GM18870 (cell line): Measurements from ENCODE around the gene HAPLN3.

Source experiments
- ATAC-seq: cut with Tn5 transposase; IDR thresholded peaks from one replicate; pipeline ENCODE4 v1.9.1; 2021; ENCODE audit warnings: moderate library complexity; ENCODE audit not compliant: unreplicated experiment

Gene HAPLN3

DNA sequence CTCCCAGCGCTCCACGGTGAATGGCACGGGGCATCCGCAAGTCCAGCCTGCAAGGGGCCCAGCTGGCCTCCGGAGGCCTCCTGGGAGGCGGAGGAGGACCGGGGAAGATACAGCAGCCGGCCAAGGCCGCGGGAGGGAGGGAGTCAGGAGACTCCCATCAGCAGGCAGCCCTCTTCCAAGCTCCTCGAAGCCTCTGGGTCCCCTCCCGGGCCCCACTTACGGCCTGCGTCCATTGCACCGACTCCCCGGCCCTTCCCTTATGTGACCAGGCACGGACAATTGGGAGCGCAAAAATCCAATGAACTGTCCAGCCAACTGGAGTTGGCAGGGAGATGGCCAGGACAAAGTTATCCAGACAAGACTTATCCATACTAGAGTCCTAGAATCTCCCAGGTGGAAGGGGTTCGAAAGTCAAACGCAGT is 17.2 kb upstream of the HAPLN3 start:
- ATAC-seq = no peak

DNA sequence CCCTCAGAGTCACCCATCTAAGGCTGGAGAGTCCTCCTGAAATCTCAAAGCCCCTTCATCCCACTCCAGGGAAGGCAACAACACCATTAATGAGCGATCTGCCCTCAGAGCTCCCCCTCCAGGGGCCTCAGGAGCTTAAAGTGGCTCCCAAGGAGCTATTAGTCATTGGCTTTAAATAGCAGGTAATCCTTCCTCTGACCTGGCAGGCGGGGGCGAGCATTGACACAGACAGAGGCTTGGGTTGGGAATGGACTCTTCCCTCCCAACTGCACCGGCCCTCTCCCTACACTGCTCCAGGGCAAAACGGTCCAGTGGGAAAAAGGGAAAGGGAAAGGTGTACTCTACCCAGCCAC is 16.4 kb upstream of the HAPLN3 start:
- no peak for ATAC-seq

DNA sequence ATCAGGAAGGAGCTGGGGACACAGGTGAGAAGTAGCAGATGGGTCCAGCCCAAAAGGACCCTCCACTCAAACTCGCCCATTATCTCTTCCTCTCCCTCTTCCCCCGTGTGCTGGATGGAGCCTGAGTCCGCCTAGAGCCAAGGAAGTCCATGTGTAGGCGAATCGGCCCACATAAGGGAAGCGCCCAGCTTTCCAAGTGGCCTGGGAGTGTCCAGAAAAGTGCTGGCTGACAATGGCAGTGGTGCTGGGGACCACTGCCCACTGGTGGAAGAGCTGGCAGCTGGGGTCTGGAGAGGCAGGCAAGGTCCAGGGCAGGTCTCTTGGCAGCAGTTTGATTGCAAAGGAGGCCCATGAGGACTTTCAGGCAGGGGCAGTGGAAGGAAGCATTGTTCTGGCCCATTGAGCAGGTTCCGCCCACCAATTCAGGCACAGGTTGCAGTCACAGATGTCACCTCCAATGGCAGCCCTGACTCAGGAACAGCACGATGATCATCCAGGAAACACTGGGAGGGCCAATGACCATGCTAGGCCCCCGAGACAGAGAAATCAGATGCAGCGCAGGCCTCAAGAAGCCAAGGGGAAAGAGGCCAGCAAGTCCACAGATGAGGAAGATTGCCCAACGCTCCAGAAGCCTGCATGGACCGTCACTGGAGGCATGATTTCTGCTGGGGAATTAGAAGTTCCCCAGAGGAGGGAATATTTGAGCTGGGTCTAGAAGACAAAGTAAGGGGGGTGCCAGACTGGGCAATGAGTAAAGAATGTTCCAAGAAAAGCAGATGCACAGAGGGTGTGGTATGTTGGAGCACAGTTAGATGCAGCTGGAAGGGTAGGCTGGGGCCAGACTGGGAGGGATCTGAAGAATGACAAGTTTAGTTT is 14.8 kb upstream of the HAPLN3 start:
- ATAC-seq = no peak

GRCh38 chr15:88908697-88909621 is 13.6 kb upstream of the HAPLN3 start:
- ATAC-seq = no peak

- no peak for ATAC-seq
Observed at GRCh38 chr15:88908123-88908522, 12.8 kb upstream of the HAPLN3 start.

GRCh38 chr15:88907111-88907510 is 11.8 kb upstream of the HAPLN3 start:
- ATAC-seq = no peak

DNA sequence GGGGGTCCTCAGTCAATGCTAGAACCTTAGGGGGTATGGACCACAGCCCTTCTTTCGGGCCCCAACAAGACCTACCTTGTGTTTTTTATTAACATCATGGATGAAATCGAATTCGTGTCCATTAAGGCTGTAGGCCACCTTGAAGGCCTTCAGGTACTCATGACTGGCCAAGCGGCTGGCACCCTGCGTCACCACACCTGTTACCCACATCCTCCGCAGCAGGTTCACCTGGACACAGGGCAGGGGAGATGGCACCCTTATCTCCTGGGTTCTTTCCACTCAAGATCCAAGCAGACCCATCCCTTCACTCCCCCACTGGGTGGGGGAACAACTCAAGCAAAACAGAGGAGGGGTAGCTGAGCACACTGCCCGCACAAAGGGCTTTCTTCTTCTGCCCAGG is 11.2 kb upstream of the HAPLN3 start:
- no peak for ATAC-seq

GRCh38 chr15:88906130-88906529 is 10.8 kb upstream of the HAPLN3 start:
- ATAC-seq = no peak

GRCh38 chr15:88905576-88905975 is 10.2 kb upstream of the HAPLN3 start:
- ATAC-seq = no peak

- ATAC-seq = peak; percentile 80
Observed at GRCh38 chr15:88904624-88905327, 9.4 kb upstream of the HAPLN3 start.

- ATAC-seq = no peak
Observed at GRCh38 chr15:88904257-88904623, 8.9 kb upstream of the HAPLN3 start.

GRCh38 chr15:88902846-88903245 is 7.5 kb upstream of the HAPLN3 start:
- ATAC-seq = no peak

DNA sequence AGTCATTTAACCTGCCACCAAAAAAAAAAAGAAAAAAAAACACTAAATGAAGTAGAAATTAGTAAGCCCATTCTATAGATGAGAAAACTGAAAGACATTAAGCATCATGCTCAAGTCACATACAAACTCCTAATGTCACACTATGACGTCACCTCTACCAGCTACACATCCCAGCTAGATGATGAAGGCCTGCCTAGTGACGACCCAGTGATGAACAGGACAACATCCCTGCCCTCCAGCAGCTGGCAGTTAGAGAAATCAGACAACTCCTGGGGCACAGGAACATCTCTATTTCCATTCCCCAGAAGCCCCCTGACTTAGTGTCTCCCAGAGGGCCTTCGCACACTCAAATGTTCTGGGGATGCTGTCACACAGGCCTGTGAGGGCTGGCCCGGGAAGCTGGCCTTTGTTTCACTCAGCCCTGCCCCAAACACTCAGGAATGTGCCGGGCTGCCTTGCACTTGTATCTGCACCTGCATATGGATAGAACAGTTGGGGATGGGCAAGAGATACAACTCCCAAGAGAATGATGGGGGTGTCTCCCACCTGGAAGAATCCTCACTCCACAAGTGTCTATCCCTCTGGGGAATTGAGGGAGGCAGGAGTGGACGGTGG is 7.0 kb upstream of the HAPLN3 start:
- no peak for ATAC-seq

GRCh38 chr15:88901508-88902220 is 6.3 kb upstream of the HAPLN3 start:
- no peak for ATAC-seq

DNA sequence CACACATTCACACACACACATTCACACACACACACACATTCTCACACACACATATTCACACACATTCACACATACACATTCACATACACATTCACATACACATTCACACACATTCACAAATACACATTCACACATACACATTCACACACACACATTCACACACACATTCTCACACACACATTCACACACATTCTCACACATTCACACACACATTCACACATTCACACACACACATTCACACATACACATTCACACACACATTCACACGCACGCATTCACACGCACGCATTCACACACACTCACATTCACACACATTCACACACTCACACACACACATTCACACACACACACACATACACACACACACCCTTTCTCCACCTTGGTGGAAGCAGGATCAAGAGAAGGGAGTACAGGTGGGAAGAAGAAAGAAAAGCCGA is 5.7 kb upstream of the HAPLN3 start:
- ATAC-seq = no peak

DNA sequence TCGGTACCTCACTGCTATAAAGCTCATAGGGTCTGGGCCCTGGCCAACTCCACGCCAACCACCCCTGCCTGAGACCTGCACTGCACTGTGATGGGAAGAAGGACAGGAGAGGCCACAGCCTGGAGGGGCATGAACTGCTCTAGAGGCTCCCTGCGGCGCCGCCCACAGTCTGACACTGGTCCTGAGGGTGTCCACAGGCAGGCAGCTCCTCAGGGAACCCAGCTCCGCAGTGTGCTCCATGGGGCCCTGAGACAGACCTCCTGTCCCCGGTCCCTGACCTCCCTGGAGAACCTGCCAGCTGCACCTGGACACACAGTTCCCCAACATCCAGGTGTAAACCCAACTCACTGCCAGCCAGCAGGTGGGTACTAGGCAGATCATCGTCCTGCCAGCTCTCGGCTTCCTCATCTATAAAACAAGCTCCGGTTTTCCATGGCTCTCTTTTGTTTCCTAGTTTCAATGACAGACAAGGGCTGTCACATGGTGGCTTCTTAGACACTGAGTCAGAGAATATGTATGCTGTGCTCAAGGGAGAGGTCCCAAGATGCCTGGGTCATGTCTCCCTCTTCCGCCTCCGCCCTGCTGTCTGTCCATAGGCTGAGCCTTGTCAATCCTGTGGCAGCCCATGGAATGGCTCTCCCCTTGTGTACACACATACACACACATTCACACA is 5.1 kb upstream of the HAPLN3 start:
- no peak for ATAC-seq

- no peak for ATAC-seq
Observed at GRCh38 chr15:88899251-88899650, 3.9 kb upstream of the HAPLN3 start.

DNA sequence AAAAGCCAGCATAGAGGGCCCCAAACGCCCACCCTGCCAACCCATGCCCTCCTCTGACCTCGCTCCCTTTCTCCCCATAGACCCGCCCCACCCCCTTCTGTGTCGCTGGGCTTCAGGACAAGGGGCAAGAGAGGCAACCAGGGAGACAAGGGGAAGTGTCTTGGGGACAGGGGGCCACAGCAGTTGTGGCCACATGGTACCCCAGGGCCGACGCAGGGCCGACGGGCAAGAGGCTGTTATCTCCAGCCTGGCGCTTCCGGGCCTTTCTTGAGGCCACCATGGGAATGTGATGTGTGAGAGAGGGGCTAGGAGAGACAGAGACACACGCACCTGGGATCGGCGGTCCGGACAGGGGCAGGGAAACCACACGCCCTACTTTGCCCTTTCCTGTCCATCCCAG is 3.4 kb upstream of the HAPLN3 start:
- no peak for ATAC-seq

GRCh38 chr15:88897456-88898194 is 2.3 kb upstream of the HAPLN3 start:
- peak; percentile 37 for ATAC-seq
